K562 (cell line): ENCODE results near the gene DRAXIN. TPM values are rescaled to one million over a fixed set of nuclear protein-coding genes. Genes with fewer than 3 reads are reported as not detected.

Experiments used
- ARNT ChIP-seq, 2 experiments: fragments of 450-650 bp; IDR thresholded peaks; 2 replicates each; pipeline ENCODE4 v1.6.1; 2016; ENCODE audit warnings: mild to moderate bottlenecking in 1 of 2
- CHD2 ChIP-seq: IDR thresholded peaks from 2 replicates; pipeline ENCODE4 v1.6.1; 2011; ENCODE audit warnings: low read depth, low read length
- FOXA3 ChIP-seq, 2 experiments: fragments of 450-650 bp in 1 of 2; sonication (generic) in 1 of 2; formaldehyde crosslinking; IDR thresholded peaks in 1 of 2; conservative IDR thresholded peaks in 1 of 2; 2 replicates each; pipeline versions ENCODE4 v1.4.0 to v1.8.0; 2020 to 2022; ENCODE audit warnings: mild to moderate bottlenecking in 2 of 2, missing genetic modification reagents in 1 of 2
- FOXP1 ChIP-seq: sonication (generic); formaldehyde crosslinking; IDR thresholded peaks from 2 replicates; pipeline ENCODE4 v1.8.0; 2022; ENCODE audit warnings: mild to moderate bottlenecking, missing genetic modification reagents
- HDGF ChIP-seq: fragments of 450-650 bp; IDR thresholded peaks from 2 replicates; pipeline ENCODE4 v1.6.1; 2016
- HIVEP1 ChIP-seq: fragments of 250-450 bp; sonication (Bioruptor Pico); IDR thresholded peaks from 2 replicates; pipeline ENCODE4 v1.4.0; 2020; ENCODE audit warnings: mild to moderate bottlenecking
- NR2F6 ChIP-seq: fragments of 450-650 bp; formaldehyde crosslinking; IDR thresholded peaks from 2 replicates; pipeline ENCODE4 v1.4.0; 2020; ENCODE audit warnings: mild to moderate bottlenecking
- RAD21 ChIP-seq, 2 experiments: fragments of 250-450 bp in 1 of 2; fragments of 450-650 bp in 1 of 2; sonication (Bioruptor Pico) in 1 of 2; formaldehyde crosslinking in 1 of 2; IDR thresholded peaks in 1 of 2; conservative IDR thresholded peaks in 1 of 2; 2 replicates each; pipeline versions ENCODE4 v1.4.0 to v1.8.0; 2020 to 2022; ENCODE audit warnings: mild to moderate bottlenecking in 2 of 2, moderate library complexity in 1 of 2
- SMARCB1 ChIP-seq: IDR thresholded peaks from 2 replicates; pipeline ENCODE4 v1.6.1; 2011; ENCODE audit warnings: improper control_type of control experiment, low read depth; ENCODE audit not compliant: insufficient read length
- TCFL5 ChIP-seq: fragments of 250-450 bp; sonication (Bioruptor Pico); conservative IDR thresholded peaks from 2 replicates; pipeline ENCODE4 v1.6.1; 2021; ENCODE audit warnings: mild to moderate bottlenecking, moderate library complexity, matching md5 sums
- TOE1 ChIP-seq, 2 experiments: fragments of 450-650 bp in 1 of 2; sonication (generic) in 1 of 2; formaldehyde crosslinking in 1 of 2; IDR thresholded peaks; 2 replicates each; pipeline versions ENCODE4 v1.7.1 to v1.8.0; 2016 to 2022; ENCODE audit warnings: borderline replicate concordance in 2 of 2, mild to moderate bottlenecking in 2 of 2, antibody characterized with exemption in 1 of 2, inconsistent platforms in 1 of 2, low read depth in 1 of 2, missing genetic modification reagents in 1 of 2, moderate library complexity in 1 of 2
- ZKSCAN3 ChIP-seq: fragments of 250-450 bp; sonication (Bioruptor Pico); IDR thresholded peaks from 2 replicates; pipeline ENCODE4 v1.4.0; 2020
- ZNF133 ChIP-seq: fragments of 250-450 bp; sonication (Bioruptor Pico); IDR thresholded peaks from 2 replicates; pipeline ENCODE4 v1.4.0; 2020; ENCODE audit warnings: mild to moderate bottlenecking
- ZNF224 ChIP-seq: sonication (generic); formaldehyde crosslinking; IDR thresholded peaks from 2 replicates; pipeline ENCODE4 v1.8.0; 2022; ENCODE audit warnings: mild to moderate bottlenecking, missing genetic modification reagents
- ZNF24 ChIP-seq: fragments of 450-650 bp; IDR thresholded peaks from 2 replicates; pipeline ENCODE4 v1.6.1; 2016
- ZNF444 ChIP-seq: fragments of 250-450 bp; sonication (Bioruptor Pico); IDR thresholded peaks from 2 replicates; pipeline ENCODE4 v1.4.0; 2020; ENCODE audit warnings: mild to moderate bottlenecking, moderate library complexity
- ZNF668 ChIP-seq: fragments of 250-450 bp; sonication (Bioruptor Pico); IDR thresholded peaks from 2 replicates; pipeline ENCODE4 v1.8.0; 2022; ENCODE audit warnings: mild to moderate bottlenecking, inconsistent platforms
- ZNF79 ChIP-seq: fragments of 250-450 bp; sonication (Bioruptor Pico); IDR thresholded peaks from 2 replicates; pipeline ENCODE4 v1.4.0; 2020; ENCODE audit warnings: low read depth, mild to moderate bottlenecking, moderate library complexity
- polyA plus RNA-seq, 8 experiments: library from polyadenylated mRNA; depleted of rRNA in 4 of 8; stranded (reverse) in 5 of 8; unstranded in 3 of 8; fragments of >200 nt; fragmentation: Nextera tagmentation in 2 of 8; fragmentation: Illumina TruSeq in 1 of 8; extraction: Ambion mirVana in 2 of 8; extraction: Trizol in 1 of 8; gene quantifications; 2 replicates each; pipeline versions ENCODE4 v1.2.1 to v1.2.3, GENCODE V29; 2011 to 2014; ENCODE audit warnings: inconsistent platforms in 1 of 8, missing spikeins in 1 of 8
- total RNA-seq, 7 experiments: library from RNA; depleted of rRNA in 6 of 7; stranded (reverse); fragments of >200 nt in 6 of 7; fragmentation: Illumina TruSeq in 2 of 7; extraction: Trizol in 2 of 7; gene quantifications; 2 replicates each; pipeline versions ENCODE4 v1.2.1 to v1.2.3, GENCODE V29; 2011 to 2021; ENCODE audit warnings: low replicate concordance in 1 of 7
- TF ChIP-seq, protein P1 (sequence below): fragments of 250-450 bp; sonication (Bioruptor Pico); IDR thresholded peaks from 2 replicates; pipeline ENCODE4 v1.4.0; 2020; ENCODE audit warnings: borderline replicate concordance
- TF ChIP-seq, protein P2 (sequence below): sonication (generic); formaldehyde crosslinking; IDR thresholded peaks from 2 replicates; pipeline ENCODE4 v1.8.0; 2022; ENCODE audit warnings: mild to moderate bottlenecking, missing genetic modification reagents, borderline replicate concordance
- TF ChIP-seq, protein P3 (sequence below): fragments of 450-650 bp; IDR thresholded peaks from 2 replicates; pipeline ENCODE4 v1.7.1; 2018; ENCODE audit warnings: mild to moderate bottlenecking, low read depth; ENCODE audit not compliant: partially characterized antibody
- TF ChIP-seq, protein P4 (sequence below), 2 experiments: fragments of 200-800 bp in 1 of 2; sonication (Bioruptor generic) in 1 of 2; sonication (generic) in 1 of 2; formaldehyde crosslinking in 1 of 2; IDR thresholded peaks in 1 of 2; conservative IDR thresholded peaks in 1 of 2; 2 replicates each; pipeline versions ENCODE4 v1.5.0 to v1.6.1; 2016 to 2020; ENCODE audit warnings: missing compliant biosample characterization in 1 of 2, missing genetic modification characterization in 1 of 2, missing genetic modification reagents in 1 of 2

The DRAXIN gene
- total and polyA plus RNA-seq, 9 of the 15 experiments (the other 6 are each of a cell fraction or from before 2014, with no cell fraction given): 0.01 to 0.04 (median 0.01) TPM; not detected in 6

GRCh38 chr1:11735531-11735853, 44.0 kb downstream of the DRAXIN start (continued):
- TF ChIP-seq, protein P1, sequence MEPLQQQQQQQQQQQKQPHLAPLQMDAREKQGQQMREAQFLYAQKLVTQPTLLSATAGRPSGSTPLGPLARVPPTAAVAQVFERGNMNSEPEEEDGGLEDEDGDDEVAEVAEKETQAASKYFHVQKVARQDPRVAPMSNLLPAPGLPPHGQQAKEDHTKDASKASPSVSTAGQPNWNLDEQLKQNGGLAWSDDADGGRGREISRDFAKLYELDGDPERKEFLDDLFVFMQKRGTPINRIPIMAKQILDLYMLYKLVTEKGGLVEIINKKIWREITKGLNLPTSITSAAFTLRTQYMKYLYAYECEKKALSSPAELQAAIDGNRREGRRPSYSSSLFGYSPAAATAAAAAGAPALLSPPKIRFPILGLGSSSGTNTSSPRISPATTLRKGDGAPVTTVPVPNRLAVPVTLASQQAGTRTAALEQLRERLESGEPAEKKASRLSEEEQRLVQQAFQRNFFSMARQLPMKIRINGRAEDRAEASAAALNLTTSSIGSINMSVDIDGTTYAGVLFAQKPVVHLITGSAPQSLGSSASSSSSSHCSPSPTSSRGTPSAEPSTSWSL (CRISPR knock-in tag): no peak
- TF ChIP-seq ZNF24 (no peak), TCFL5 (CRISPR knock-in tag) (no peak), FOXA3 (CRISPR knock-in tag; conservative IDR thresholded peaks at IDR 0.05 in 1 of 2, IDR thresholded peaks at IDR 0.05 in 1 of 2) (no peak), RAD21 (CRISPR knock-in tag; conservative IDR thresholded peaks at IDR 0.05 in 1 of 2, IDR thresholded peaks at IDR 0.05 in 1 of 2) (no peak), SMARCB1 (no peak), CHD2 (no peak), NR2F6 (no peak), ZNF444 (CRISPR knock-in tag) (no peak), ZNF668 (CRISPR knock-in tag) (no peak), TOE1 (IDR thresholded peaks at IDR 0.05; ENCODE audit: borderline replicate concordance) (no peak), TOE1 (CRISPR knock-in tag; IDR thresholded peaks at IDR 0.05; ENCODE audit: borderline replicate concordance, low read depth) (peak; percentile 73; the same call in 1 of the 2 replicates), ZNF79 (no peak), ARNT (IDR thresholded peaks at IDR 0.05) (no peak), ZNF133 (CRISPR knock-in tag) (no peak), HDGF (0 out of 2 replicates have a peak, but pooled peaks have one; percentile 60), FOXP1 (CRISPR knock-in tag) (0 out of 2 replicates have a peak, but pooled peaks have one; percentile 15), HIVEP1 (CRISPR knock-in tag) (no peak), ZNF224 (no peak), ZKSCAN3 (no peak)
- TF ChIP-seq, protein P2, sequence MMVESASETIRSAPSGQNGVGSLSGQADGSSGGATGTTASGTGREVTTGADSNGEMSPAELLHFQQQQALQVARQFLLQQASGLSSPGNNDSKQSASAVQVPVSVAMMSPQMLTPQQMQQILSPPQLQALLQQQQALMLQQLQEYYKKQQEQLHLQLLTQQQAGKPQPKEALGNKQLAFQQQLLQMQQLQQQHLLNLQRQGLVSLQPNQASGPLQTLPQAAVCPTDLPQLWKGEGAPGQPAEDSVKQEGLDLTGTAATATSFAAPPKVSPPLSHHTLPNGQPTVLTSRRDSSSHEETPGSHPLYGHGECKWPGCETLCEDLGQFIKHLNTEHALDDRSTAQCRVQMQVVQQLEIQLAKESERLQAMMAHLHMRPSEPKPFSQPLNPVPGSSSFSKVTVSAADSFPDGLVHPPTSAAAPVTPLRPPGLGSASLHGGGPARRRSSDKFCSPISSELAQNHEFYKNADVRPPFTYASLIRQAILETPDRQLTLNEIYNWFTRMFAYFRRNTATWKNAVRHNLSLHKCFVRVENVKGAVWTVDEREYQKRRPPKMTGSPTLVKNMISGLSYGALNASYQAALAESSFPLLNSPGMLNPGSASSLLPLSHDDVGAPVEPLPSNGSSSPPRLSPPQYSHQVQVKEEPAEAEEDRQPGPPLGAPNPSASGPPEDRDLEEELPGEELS: no peak
- TF ChIP-seq, protein P3, sequence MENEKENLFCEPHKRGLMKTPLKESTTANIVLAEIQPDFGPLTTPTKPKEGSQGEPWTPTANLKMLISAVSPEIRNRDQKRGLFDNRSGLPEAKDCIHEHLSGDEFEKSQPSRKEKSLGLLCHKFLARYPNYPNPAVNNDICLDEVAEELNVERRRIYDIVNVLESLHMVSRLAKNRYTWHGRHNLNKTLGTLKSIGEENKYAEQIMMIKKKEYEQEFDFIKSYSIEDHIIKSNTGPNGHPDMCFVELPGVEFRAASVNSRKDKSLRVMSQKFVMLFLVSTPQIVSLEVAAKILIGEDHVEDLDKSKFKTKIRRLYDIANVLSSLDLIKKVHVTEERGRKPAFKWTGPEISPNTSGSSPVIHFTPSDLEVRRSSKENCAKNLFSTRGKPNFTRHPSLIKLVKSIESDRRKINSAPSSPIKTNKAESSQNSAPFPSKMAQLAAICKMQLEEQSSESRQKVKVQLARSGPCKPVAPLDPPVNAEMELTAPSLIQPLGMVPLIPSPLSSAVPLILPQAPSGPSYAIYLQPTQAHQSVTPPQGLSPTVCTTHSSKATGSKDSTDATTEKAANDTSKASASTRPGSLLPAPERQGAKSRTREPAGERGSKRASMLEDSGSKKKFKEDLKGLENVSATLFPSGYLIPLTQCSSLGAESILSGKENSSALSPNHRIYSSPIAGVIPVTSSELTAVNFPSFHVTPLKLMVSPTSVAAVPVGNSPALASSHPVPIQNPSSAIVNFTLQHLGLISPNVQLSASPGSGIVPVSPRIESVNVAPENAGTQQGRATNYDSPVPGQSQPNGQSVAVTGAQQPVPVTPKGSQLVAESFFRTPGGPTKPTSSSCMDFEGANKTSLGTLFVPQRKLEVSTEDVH: no peak
- TF ChIP-seq, protein P4, sequence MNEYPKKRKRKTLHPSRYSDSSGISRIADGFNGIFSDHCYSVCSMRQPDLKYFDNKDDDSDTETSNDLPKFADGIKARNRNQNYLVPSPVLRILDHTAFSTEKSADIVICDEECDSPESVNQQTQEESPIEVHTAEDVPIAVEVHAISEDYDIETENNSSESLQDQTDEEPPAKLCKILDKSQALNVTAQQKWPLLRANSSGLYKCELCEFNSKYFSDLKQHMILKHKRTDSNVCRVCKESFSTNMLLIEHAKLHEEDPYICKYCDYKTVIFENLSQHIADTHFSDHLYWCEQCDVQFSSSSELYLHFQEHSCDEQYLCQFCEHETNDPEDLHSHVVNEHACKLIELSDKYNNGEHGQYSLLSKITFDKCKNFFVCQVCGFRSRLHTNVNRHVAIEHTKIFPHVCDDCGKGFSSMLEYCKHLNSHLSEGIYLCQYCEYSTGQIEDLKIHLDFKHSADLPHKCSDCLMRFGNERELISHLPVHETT (CRISPR knock-in tag; conservative IDR thresholded peaks at IDR 0.05 in 1 of 2, IDR thresholded peaks at IDR 0.05 in 1 of 2): no peak
